HG02970 (cell line): ENCODE results near the gene TRAPPC2.
"Not testable (repeated sequence)": the region's sequence is repeated elsewhere in the genome, so short reads cannot be mapped to it uniquely, and the experiment has no call there.

Experiments used
- ATAC-seq: cut with Tn5 transposase; IDR thresholded peaks from one replicate; pipeline ENCODE4 v1.9.1; 2021; ENCODE audit warnings: mild to moderate bottlenecking, moderate library complexity, moderate number of reproducible peaks; ENCODE audit not compliant: unreplicated experiment, low FRiP score

TRAPPC2 gene

DNA sequence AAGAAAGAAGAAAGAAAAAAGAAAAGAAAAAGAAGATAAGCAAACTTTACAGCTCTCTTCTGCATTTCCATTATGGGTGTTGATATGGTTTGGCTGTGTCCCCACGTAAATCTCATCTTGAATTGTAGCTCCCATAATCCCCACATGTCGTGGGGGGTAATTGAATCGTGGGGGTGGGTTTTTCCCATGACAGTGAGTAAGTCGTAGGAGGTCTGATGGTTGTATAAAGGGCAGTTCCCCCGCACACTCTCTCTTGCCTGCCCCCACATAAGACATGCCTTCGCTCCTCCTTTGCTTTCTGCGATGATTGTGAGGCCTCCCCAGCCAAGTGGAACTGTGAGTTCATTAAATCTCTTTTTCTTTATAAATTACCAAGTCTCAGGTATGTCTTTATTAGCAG lies 52.8 kb downstream of the TRAPPC2 start:
- ATAC-seq = no peak

DNA sequence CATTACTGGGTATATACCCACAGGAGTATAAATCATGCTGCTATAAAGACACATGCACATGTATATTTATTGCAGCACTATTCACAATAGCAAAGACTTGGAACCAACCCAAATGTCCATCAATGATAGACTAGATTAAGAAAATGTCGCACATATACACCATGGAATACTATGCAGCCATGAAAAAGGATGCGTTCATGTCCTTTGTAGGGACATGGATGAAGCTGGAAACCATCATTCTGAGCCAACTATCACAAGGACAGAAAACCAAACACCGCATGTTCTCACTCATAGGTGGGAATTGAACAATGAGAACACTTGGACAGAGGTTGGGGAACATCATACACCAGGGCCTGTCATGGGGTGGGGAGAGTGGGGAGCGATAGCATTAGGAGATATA lies 54.7 kb downstream of the TRAPPC2 start:
- ATAC-seq = not testable (repeated sequence)

DNA sequence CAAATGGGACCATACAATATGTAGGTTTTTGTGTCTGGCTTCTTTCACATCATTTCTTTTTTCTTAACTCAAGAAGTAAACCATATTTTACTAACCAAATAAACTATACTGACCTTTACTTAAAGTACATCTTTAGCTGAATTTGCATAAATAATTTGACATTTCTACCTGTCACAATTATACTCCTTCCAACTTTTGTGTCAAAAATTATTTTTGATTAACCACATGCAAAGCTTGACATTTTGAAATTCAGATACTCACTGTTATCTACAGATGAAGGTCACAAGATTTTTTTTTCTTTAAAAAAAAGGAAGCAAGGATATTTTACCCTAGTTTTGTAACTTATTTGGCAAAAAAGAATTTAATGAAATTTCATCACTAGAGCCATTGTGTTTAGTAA lies 57.5 kb downstream of the TRAPPC2 start:
- ATAC-seq = no peak

DNA sequence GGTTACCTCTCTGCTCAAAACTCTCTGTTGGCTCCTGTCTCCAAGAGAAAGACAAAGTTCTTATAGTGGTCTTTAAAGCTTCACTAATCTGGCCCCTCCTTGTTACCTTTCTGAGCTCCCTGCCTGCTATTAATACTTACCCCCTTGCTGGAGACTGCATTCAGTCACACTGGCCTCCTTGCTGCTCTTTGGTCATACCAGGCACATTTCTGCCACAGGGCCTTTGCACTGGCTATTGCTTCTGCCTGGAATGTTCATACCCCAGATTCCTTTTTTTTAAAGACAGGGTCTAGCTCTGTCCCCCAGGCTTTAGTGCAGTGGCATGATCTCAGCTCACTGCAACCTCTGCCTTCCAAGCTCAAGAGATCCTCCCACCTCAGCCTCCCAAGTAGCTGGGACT lies 61.4 kb downstream of the TRAPPC2 start:
- ATAC-seq = no peak

DNA sequence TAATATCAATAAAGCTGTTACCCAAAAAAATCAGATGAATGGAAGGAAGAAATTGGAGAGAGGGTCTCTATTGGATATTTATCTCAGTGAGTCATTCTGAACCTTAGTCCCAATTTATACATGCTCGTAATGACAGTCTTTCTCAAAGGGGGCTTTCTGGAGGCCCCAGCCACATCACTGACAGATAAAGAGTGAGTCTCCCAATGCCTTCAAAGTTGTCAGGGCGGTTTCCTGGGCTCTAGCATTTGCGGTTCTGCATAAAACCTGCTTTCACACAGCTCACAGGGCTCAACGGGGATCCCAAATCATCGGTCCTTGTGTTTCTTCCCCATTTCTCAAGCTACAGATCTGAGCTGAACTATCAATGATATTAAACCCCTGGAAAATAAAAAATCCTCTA lies 64.2 kb downstream of the TRAPPC2 start:
- ATAC-seq = no peak

DNA sequence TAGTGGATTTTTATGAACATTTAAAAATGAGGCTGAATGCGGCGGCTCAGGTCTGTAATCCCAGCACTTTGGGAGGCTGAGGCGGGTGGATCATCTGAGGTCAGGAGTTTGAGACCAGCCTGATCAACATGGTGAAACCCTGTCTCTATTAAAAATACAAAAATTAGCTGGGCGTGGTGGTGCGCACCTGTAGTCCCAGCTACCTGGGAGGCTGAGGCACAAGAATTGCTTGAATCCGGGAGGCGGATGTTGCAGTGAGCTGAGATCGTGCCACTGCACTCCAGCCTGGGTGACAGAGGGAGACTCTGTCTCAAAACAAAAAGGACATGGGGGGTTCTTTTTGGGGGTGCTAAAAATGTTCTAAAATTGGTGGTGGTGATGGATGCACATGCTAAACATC lies 64.7 kb downstream of the TRAPPC2 start:
- ATAC-seq = not testable (repeated sequence)

DNA sequence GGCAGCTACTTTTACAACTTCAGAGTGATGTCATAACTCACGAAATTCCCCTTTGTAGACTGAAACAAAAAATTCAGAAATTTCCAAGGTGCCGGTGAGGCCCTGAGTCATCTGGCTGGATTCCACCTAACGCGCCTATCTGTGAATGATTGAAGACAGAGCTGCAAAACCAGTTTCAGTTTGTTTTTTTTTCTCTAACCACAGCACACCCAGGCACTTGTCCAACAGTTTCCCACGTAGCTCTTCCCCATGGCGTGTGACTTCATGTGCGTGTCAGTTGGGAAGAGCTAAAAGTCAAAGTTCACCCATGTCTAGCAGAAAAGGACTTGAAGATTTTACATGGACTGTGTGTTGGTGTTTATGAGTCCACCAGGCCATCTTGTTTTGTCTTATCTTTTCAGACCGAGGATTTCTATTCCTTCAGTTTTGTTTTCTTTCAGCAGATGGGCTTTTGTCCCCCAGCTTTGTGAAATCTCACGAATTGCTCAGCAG lies 65.1 kb downstream of the TRAPPC2 start:
- peak; percentile 76 for ATAC-seq

DNA sequence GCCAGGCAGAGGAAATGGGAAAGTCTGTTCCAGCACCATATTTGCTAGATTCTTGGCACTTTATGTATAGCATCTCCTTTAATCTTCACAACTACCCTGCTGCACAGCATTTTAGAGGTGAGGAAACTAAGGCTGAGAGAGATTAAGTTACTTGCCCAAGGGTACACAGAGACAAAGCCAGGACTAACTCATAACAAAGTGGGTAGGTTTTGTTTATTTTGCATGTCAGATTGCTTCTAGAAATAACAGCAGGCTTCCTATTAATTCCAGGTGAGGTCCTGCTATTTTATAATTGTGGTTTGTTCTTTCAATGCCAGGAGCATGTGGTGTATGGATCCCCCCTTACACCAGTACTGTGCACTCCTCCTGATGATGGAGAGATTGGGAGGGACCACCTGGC lies 66.5 kb downstream of the TRAPPC2 start:
- no peak for ATAC-seq

DNA sequence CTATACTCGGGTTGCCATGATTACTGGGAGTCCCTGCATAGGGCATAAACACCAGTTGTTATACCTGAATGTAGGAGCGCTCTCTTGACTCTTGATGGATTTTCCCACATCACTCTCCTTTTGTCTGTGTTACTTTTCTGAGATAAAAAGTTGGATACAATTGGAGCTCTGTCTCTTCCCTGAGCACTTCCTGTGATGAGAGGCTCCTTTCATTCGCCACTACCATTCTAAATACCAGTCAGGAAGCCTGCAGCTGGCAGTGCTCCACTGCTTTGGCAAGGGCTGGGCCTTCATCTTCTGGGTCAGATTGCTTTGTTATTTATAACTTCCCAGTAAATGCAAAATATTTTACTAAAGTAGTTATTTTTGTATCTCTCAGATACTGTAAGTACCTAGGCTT lies 67.6 kb downstream of the TRAPPC2 start:
- no peak for ATAC-seq

DNA sequence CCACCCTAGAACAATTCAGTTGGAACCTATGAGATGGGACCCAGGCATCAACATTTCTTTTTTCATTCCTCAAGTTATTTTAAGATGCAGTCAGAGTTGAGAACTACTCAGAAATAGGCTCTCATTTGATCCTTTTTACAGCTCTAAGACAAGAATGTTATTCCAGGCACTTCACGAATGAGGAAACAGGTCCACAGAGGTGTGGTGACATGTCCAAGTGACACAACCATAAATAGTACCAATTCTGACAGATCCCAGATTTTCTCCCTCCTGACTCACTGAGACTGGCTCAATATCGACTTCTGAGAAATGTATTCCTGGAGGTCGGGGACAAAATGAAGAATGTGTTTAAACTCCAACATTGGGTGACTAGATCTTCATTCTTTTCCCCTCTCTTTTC lies 70.4 kb downstream of the TRAPPC2 start:
- no peak for ATAC-seq

DNA sequence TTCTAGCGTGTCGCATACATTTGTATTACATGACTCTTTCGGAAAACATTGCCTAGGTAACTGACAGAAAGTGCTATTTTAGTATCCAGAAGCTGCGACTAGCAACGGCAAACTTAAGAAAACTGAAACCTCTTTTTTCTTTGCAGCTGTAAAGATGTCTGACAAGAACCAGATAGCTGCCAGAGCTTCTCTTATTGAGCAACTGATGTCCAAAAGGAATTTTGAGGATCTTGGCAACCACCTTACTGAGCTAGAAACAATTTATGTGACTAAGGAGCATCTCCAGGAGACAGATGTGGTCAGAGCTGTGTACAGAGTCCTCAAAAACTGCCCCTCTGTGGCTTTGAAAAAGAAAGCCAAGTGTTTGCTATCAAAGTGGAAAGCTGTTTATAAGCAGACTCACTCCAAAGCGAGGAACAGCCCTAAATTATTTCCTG lies 72.0 kb downstream of the TRAPPC2 start:
- no peak for ATAC-seq
